Fibroblast of lung (primary cell): ENCODE data around the gene CARD8.

Source experiments
- EZH2 ChIP-seq: IDR thresholded peaks from 2 replicates; pipeline ENCODE4 v1.5.1; 2012; ENCODE audit warnings: low read length, control low read depth, mild to moderate bottlenecking; ENCODE audit errors: missing control alignments
- TF ChIP-seq, protein P1 (sequence below), 2 donors: IDR thresholded peaks in 1 of 2; conservative IDR thresholded peaks in 1 of 2; 1 replicate in 1 of 2; 2 replicates in 1 of 2; pipeline ENCODE4 v1.5.1; 2011 to 2012; ENCODE audit warnings: low read length in 2 of 2, control low read depth in 1 of 2, inconsistent platforms in 1 of 2, low read depth in 1 of 2, mild to moderate bottlenecking in 1 of 2

DNA sequence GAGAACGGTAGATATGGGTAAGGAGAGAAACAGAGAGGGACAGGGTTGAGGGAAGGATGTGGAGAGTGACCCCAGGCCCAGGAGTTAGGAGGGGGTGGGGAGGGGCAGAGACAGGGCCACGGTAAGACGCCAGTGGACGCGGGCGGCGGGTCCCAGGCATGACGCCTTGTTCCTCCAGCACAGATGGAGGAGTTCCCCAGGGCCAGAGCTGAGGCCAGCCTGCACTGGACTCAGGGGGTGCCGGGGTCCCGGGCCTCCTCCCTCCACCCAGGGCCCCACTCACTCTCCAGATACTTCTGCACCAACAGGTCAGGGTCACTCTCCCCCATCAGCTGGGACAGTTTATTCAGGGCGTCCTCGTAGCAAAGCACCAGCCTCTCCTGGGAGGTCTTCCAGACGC is 47.7 kb upstream of the CARD8 start:
- TF ChIP-seq, protein P1, sequence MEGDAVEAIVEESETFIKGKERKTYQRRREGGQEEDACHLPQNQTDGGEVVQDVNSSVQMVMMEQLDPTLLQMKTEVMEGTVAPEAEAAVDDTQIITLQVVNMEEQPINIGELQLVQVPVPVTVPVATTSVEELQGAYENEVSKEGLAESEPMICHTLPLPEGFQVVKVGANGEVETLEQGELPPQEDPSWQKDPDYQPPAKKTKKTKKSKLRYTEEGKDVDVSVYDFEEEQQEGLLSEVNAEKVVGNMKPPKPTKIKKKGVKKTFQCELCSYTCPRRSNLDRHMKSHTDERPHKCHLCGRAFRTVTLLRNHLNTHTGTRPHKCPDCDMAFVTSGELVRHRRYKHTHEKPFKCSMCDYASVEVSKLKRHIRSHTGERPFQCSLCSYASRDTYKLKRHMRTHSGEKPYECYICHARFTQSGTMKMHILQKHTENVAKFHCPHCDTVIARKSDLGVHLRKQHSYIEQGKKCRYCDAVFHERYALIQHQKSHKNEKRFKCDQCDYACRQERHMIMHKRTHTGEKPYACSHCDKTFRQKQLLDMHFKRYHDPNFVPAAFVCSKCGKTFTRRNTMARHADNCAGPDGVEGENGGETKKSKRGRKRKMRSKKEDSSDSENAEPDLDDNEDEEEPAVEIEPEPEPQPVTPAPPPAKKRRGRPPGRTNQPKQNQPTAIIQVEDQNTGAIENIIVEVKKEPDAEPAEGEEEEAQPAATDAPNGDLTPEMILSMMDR (conservative IDR thresholded peaks at IDR 0.05 in 1 of 2, IDR thresholded peaks at IDR 0.05 in 1 of 2; ENCODE audit: low read depth in 1 of 2, low read length in 2 of 2): no peak
- no peak for TF ChIP-seq EZH2
